OCI-LY1 (cell line): ENCODE measurements around the gene SMCHD1.

Source experiments
- H2AFZ ChIP-seq: fragments of 200-600 bp; sonication (generic), shearing (Covaris generic); 2 replicates; pipeline ENCODE4 v1.6.0; 2014; ENCODE audit warnings: antibody characterized with exemption, mild to moderate bottlenecking, low read length
- H3F3A ChIP-seq: fragments of 200-600 bp; sonication (generic), shearing (Covaris generic); 2 replicates; pipeline ENCODE4 v1.6.0; 2014; ENCODE audit warnings: mild to moderate bottlenecking, antibody characterized with exemption, low read length, moderate library complexity; ENCODE audit not compliant: insufficient read depth
- H3K27ac ChIP-seq: fragments of 200-600 bp; sonication (generic); 2 replicates; pipeline ENCODE4 v1.5.1; 2014; ENCODE audit warnings: low read length, mixed run types, mild to moderate bottlenecking, low read depth; ENCODE audit not compliant: poor library complexity, severe bottlenecking
- H3K27me3 ChIP-seq: fragments of 200-600 bp; sonication (generic); 2 replicates; pipeline ENCODE4 v1.6.0; 2014; ENCODE audit warnings: antibody characterized with exemption, mild to moderate bottlenecking, low read length, moderate library complexity; ENCODE audit not compliant: insufficient read depth
- H3K36me3 ChIP-seq: fragments of 200-600 bp; sonication (generic); 2 replicates; pipeline ENCODE4 v1.6.1; 2014; ENCODE audit warnings: mild to moderate bottlenecking, antibody characterized with exemption, low read length, moderate library complexity, mixed read lengths; ENCODE audit not compliant: insufficient read depth
- H3K4me1 ChIP-seq: fragments of 200-600 bp; sonication (generic); 2 replicates; pipeline ENCODE4 v1.5.1; 2014; ENCODE audit warnings: mild to moderate bottlenecking, low read length, moderate library complexity; ENCODE audit not compliant: insufficient read depth, severe bottlenecking
- H3K4me2 ChIP-seq: fragments of 200-600 bp; sonication (generic), shearing (Covaris generic); 2 replicates; pipeline ENCODE4 v1.6.1; 2014; ENCODE audit warnings: low read length
- H3K4me3 ChIP-seq: fragments of 200-600 bp; sonication (generic); 2 replicates; pipeline ENCODE4 v1.5.1; 2014; ENCODE audit warnings: low read length, low read depth, mild to moderate bottlenecking, mixed read lengths; ENCODE audit not compliant: poor library complexity, severe bottlenecking
- H3K79me2 ChIP-seq: fragments of 200-600 bp; shearing (Covaris generic); 2 replicates; pipeline ENCODE4 v1.6.1; 2016; ENCODE audit warnings: mixed run types, low read length, mixed read lengths; ENCODE audit not compliant: insufficient read depth
- H3K9ac ChIP-seq: fragments of 200-600 bp; sonication (generic), shearing (Covaris generic); 2 replicates; pipeline ENCODE4 v1.6.1; 2014; ENCODE audit warnings: mild to moderate bottlenecking, low read length, mixed read lengths
- H3K9me2 ChIP-seq: fragments of 200-600 bp; sonication (generic), shearing (Covaris generic); 2 replicates; pipeline ENCODE4 v1.6.1; 2014; ENCODE audit warnings: low read depth, mild to moderate bottlenecking, low read length, mixed read lengths
- H3K9me3 ChIP-seq: fragments of 200-600 bp; shearing (Covaris generic); 2 replicates; pipeline ENCODE4 v1.6.1; 2014; ENCODE audit warnings: low read length, mixed read lengths
- H4K20me1 ChIP-seq: fragments of 200-600 bp; sonication (generic), shearing (Covaris generic); 2 replicates; pipeline ENCODE4 v1.6.0; 2016; ENCODE audit warnings: mild to moderate bottlenecking, low read length; ENCODE audit not compliant: insufficient read depth
- CTCF ChIP-seq: fragments of 200-600 bp; sonication (generic), shearing (Covaris generic); IDR thresholded peaks from 2 replicates; pipeline ENCODE4 v1.5.1; 2017; ENCODE audit warnings: mild to moderate bottlenecking, antibody characterized with exemption, low read length, moderate library complexity, mixed read lengths
- EZH2 ChIP-seq: fragments of 200-600 bp; sonication (generic), shearing (Covaris generic); IDR thresholded peaks from 2 replicates; pipeline ENCODE4 v1.8.0; 2017; ENCODE audit warnings: borderline replicate concordance, mixed run types, mild to moderate bottlenecking, antibody characterized with exemption, low read length, moderate library complexity, mixed read lengths

SMCHD1 gene

GRCh38 chr18:2629003-2629402 lies 26.5 kb upstream of the SMCHD1 start:
- Histone ChIP-seq H3K9ac (no peak overlapping the region), H3K4me1 (no peaks in the 10 kb centered on the region), H3K79me2 (no peaks in the 10 kb centered on the region), H3K9me3 (no peaks in the 10 kb centered on the region), H3F3A (no peaks in the 10 kb centered on the region), H2AFZ (no peak overlapping the region), H3K4me2 (no peak overlapping the region), H3K36me3 (no peaks in the 10 kb centered on the region), H3K27me3 (no peaks in the 10 kb centered on the region), H3K9me2 (no peaks in the 10 kb centered on the region), H3K27ac (no peak overlapping the region), H3K4me3 (no peak overlapping the region), H4K20me1 (no peaks in the 10 kb centered on the region)
- TF ChIP-seq EZH2: no peak
- TF ChIP-seq CTCF: no peak

GRCh38 chr18:2635586-2635985 lies 19.9 kb upstream of the SMCHD1 start:
- peak overlapping the region; percentile 93 for H3K27ac ChIP-seq

GRCh38 chr18:2636126-2636631 lies 19.3 kb upstream of the SMCHD1 start:
- peaks cover 38% of the 10 kb centered on the region for H3K4me1 ChIP-seq
- H3K4me2 ChIP-seq: peak overlapping the region; percentile 61
- no peak for TF ChIP-seq CTCF
- no peak for TF ChIP-seq EZH2
- no peaks in the 10 kb centered on the region for H3K36me3 ChIP-seq
- no peaks in the 10 kb centered on the region for H3F3A ChIP-seq
- H3K9me2 ChIP-seq: no peaks in the 10 kb centered on the region
- peak overlapping the region; percentile 93 for H3K27ac ChIP-seq
- peak overlapping the region; percentile 10 for H3K4me3 ChIP-seq
- H3K79me2 ChIP-seq: no peaks in the 10 kb centered on the region
- no peaks in the 10 kb centered on the region for H3K27me3 ChIP-seq
- no peaks in the 10 kb centered on the region for H3K9me3 ChIP-seq
- H2AFZ ChIP-seq: 0 out of 2 replicates have a peak overlapping the region, but pooled peaks have one; percentile 40
- peak overlapping the region; percentile 21; the same call in 1 of the 2 replicates for H3K9ac ChIP-seq
- H4K20me1 ChIP-seq: no peaks in the 10 kb centered on the region

More at GRCh38 chr18:2635586-2635985, 19.9 kb upstream of the SMCHD1 start:
- Histone ChIP-seq H3K9ac (no peak overlapping the region), H3K79me2 (no peaks in the 10 kb centered on the region), H3K9me3 (no peaks in the 10 kb centered on the region), H3K4me3 (no peak overlapping the region), H3K36me3 (no peaks in the 10 kb centered on the region), H3K4me2 (no peak overlapping the region), H2AFZ (no peak overlapping the region), H3K27me3 (no peaks in the 10 kb centered on the region), H4K20me1 (no peaks in the 10 kb centered on the region), H3K9me2 (no peaks in the 10 kb centered on the region), H3K4me1 (peaks cover 32% of the 10 kb centered on the region), H3F3A (no peaks in the 10 kb centered on the region)
- TF ChIP-seq CTCF (no peak), EZH2 (no peak)
